CD1c-positive myeloid dendritic cell (primary cell): ENCODE results near the gene SGK1.
"Not testable (repeated sequence)": the region's sequence is repeated elsewhere in the genome, so short reads cannot be mapped to it uniquely, and the experiment has no call there.

Experiments
- DNase-seq: peaks from one replicate; pipeline ENCODE4 v3.0.0-alpha.2; 2016; ENCODE audit errors: extremely low spot score

SGK1 gene

DNA sequence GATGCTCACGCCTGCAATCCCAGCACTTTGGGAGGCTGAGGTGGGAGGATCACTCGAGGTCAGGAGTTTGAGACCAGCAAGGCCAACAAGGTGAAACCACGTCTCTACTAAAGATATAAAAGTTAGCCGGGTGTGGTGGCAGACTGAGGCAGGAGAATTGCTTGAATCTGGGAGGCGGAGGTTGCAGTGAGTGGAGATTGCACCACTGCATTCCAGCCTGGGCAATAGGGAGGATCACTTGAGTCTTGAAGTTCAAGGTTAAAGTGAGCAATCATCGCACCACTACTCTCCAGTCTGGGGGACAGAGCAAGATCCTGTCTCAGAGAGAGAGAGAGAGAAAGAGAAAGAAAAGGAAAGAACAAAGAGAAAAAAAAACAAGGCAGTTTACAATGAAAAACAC, 13.5 kb downstream of the SGK1 start:
- not testable (repeated sequence) for DNase-seq

GRCh38 chr6:134303891-134304290, 14.0 kb downstream of the SGK1 start:
- DNase-seq = no peak

GRCh38 chr6:134299236-134299635, 18.7 kb downstream of the SGK1 start:
- no peak for DNase-seq

DNA sequence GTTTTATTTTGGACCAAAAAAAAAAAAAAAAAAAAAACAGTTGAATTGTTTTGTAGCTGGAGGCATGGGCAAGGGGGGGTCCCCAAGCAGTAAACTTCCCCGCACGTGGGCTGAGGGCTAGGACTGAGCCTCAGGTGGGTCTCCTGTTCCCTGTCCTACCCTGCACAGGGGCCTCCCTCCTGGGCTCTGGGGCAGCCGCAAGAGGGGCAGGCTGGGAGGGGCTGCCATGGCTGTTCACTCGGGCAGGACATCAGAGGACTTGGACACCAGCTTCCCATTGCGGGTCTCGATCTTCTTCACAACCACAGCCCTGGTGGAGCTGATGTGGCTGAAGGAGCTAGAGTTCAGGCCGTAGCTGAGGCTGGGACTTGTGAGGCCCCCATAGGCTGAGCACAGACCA, 21.1 kb downstream of the SGK1 start:
- DNase-seq = no peak

- DNase-seq = peak; percentile 93
Measured at GRCh38 chr6:134295953-134296553, 21.9 kb downstream of the SGK1 start.

DNA sequence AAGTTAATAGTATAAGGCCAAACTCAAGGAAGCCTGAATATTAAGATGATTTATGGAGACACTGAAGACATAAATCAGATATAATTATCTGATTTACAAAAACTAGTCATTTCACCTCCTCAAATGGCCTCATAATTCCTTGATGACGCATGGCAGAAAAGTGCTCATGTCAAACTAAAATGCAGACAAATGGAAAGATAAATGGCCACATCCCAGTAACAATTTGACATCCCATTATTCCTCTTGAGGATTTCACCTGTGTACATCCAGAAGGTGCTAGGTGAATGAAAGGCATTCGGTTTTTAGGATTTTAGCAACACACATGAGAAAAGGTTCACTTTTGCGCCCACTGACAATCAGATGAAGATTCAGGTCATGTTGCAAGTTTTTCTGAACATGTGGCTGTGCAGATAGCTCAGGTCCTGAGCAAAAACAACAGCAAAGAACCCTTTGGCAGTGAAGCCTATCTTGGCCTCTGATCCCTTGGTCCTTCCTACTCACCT, 24.2 kb downstream of the SGK1 start:
- DNase-seq = no peak

GRCh38 chr6:134291156-134291555, 26.8 kb downstream of the SGK1 start:
- no peak for DNase-seq

DNA sequence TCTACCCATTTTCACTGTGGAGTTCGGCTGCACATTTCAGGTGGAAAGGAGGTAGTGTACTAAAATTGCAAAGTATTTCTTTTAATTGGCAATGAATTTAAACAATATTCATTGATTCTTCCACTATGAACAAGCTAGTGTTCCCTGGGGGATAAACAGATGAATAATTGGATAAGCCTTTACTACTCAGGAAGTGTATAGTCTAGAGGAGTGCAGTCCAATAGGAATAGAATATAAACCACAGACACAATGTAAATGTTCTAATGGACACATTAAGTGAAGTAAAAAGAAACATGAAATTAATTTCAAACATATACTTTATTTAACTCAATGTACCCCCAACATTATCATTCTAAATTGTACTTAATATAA, 28.7 kb downstream of the SGK1 start:
- DNase-seq = no peak

DNA sequence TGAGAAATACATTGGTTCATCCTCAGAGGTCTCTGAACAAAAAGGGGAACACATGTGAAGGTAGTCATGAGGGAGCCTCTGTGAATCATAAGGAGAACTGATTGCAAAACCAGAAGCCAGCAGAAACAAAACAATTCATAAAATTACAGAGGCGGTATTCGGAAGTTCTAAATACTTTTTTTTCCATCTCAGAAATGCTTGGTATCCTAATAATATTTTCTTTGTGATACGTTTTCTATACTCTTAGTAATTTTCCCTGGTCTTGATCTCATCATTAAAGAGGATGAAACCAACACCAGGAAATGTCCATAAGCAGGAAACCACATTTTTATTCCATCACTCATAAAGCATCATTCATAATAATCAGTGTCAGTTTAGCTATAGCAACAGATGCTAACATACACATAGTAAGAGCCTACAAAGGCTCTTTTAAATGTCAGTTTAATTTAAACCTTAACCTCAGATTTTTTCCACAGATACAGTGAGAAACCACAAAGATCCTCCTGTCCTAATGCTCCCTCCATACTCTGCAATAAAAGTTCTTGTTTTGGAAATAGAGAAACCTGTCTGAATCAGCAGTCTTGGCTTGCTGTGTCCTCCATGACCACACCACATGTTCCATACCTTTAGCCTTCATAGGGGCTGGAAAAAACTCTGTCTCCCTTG, 29.2 kb downstream of the SGK1 start:
- DNase-seq = peak; percentile 93

DNA sequence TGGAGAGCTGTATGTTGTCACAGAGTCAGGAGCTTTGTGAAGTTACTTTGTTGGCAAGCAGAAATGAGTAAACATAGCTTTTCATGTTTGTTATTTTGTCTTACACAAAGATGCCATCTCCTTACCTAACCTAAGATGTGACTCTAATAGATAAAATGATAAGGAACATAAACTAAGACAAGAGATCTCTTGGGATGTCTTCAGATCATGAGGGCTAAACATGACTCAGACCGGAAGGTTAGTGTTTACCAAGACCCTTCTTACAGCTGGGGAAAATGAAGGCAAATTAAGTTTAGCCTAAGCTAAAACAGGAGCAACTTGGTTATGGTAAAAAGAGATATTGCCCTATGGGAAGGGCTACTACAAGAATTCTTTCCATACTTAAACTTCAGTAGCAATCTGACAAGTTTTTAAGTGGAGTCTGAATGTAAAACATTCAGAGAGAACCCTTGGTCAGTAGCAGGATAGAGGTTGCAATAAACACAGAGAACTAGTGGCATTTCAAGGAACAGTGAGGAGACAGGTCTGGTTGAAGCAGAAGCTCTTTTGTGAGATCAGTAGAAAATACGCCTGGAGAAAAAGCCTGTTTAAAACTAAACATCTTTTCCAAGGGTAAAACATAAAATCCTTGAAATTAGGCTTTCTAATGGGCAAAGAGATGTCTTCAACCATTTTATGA, 29.9 kb downstream of the SGK1 start:
- DNase-seq = peak; percentile 43

GRCh38 chr6:134282816-134283215, 35.1 kb downstream of the SGK1 start:
- DNase-seq = no peak

- DNase-seq = no peak
Measured at GRCh38 chr6:134281388-134281787, 36.5 kb downstream of the SGK1 start.

- DNase-seq = no peak
Measured at GRCh38 chr6:134278000-134278399, 39.9 kb downstream of the SGK1 start.

DNA sequence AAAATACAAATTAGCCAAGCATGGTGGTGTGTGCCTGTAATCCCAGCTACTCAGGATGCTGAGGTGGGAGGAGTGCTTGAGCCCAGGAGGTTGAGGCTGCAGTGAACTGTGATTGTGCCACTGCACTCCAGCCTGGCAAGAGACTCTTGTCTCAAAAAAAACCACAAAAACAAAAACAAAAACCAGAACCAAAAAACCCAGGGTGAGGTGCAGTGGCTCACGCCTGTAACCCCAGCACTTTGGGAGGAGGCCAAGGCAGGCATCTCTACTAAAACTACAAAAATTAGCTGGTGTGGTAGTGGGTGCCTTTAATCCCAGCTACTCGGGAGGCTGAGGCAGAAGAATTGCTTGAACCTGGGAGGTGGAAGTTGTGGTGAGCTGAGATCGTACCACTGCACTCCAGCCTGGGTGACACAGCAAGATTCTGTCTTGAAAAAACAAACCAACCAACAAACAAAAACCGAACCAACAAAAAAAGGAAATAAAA, 41.0 kb downstream of the SGK1 start:
- DNase-seq = peak; percentile 12

DNA sequence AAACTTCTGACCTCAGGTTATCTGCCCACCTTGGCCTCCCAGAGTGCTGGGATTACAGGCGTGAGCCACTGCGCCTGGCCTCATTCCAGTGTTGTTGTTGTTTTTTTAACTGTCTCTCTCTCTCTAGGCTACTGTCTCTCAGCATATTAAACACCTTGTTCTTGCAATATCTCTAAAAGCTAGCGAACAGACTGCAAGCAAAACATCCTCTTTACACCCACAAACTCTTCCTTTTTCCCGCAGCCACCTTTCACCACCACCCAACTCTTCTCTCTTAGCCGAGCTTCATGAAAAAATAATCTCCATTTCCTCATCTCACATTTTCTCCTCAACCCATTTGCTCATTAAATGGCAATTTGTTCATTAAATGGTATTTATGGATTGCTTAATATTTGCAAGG, 45.5 kb downstream of the SGK1 start:
- DNase-seq = no peak

DNA sequence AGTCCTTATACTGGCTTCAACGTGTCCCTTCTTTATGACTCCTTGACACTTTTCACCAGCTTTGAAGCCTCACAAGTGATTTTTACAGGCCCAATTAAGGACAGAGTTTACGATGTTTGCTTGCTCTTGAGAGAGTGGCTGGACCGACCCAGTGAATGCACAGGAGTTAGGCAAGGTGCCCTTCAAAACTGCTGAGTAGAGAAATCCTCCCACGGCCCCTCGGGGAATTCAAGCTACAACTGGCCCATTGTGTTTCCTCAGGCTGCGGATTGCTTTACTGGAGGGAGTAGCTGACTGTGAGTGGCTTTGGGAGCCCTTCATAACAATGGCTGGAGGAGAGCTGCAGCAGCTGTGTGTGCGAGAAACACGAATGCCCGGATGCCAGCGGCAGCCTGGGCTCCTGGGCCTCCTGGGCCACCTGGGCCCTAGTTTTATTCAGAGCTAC, 50.0 kb downstream of the SGK1 start:
- DNase-seq = no peak

DNA sequence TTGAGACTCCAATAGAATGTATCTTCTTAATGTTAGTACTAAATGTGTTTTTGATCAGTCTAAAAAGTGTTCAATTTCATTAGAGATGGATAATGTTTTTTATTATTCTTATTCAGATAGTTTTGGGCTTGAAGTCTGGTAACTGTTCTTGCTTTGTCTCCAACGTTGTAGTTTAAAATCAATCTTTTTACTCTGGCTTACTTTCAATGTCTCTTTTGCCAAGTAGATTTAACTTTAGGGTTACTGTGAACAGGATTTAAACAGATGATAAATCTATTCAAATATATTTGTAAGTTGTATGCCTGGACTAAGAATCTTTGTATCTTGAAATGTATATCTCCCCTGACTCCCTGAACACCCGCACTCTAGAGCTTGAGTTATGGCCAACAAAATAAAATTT, 51.1 kb downstream of the SGK1 start:
- DNase-seq = no peak

GRCh38 chr6:134261766-134262165, 56.1 kb downstream of the SGK1 start:
- DNase-seq = no peak

GRCh38 chr6:134258849-134259306, 59.0 kb downstream of the SGK1 start:
- no peak for DNase-seq

DNA sequence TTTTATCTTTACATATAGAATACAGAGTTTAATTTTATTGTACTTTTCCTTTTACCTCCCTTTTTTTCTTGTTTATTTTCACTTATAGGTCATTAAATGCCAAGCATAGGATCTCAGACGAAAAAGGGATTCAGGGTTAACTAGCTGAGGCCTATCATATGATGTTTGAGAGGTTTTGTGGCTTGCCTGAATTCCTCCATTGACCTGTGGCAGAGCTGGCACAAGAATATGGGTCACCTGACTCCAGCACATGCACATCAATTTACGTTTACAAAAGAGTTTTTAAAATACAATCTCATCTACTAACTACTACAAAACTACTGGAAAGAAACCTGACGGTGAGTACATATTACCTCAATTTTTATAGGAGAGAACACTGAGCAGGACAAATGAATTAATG, 60.4 kb downstream of the SGK1 start:
- DNase-seq = no peak

DNA sequence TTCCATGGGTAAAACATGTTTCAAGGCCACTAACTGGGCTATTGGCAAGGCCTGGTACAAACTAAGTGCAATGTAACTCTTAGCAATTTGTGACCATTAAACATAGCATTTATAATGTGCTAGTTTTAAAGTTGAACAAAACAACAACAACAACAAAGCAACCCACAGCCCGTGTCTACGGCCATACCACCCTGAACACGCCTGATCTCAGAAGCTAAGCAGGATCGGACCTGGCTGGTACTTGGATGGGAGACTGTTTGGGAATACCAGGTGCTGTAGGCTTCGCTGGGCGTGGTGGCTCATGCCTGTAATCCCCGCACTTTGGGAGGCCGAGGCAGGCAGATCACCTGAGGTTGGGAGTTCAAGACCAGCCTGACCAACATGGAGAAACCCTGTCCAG, 61.0 kb downstream of the SGK1 start:
- DNase-seq = no peak

DNA sequence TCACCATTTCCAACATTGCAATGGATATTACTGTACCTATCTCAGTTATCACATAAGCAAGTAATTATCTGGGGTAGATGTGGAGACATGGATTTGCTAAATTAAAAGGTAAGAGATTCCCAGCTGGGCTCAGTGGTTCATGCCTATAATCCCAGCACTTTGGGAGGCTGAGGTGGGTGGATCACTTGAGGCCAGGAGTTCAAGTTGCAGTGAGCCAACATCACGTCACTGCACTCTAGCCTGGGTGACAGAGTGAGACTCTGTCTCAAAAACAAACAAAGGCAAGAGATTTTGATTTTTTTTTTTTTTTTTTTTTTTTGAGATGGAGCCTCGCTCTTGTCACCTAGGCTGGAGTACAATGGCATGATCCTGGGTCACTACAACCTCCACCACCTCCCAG, 62.6 kb downstream of the SGK1 start:
- not testable (repeated sequence) for DNase-seq

- no peak for DNase-seq
Measured at GRCh38 chr6:134254118-134254517, 63.8 kb downstream of the SGK1 start.
